ENCODE measurements around the gene CFAP44.

DNA sequence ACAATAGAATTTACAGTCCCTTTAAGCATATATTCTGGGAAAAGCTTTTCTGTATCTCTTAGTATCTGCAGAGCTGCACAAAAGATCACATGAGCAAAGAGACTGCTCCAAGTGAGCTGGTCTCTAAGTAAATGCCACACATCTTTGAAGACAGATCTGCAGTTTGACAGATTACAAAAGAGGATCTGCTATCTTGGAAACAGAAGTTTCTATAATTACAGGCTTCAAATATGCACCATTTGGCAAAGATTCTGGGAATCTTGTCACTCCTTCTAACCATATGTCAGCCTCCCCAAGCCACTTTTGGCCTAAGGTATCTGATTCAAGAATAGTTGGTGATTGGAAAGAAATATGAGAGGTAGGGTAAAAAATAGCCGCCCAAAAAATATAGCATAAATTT is 9.6 kb upstream of the CFAP44 start:
- no peak for TF ChIP-seq POLR2AphosphoS5 (IDR thresholded peaks at IDR 0.05)
- no peak for TF ChIP-seq POLR2A (IDR thresholded peaks at IDR 0.05)
- TF ChIP-seq CTCF (IDR thresholded peaks at IDR 0.05) = no peak

All from transverse colon (tissue), 4 donors.